Endothelial cell of umbilical vein (primary cell): ENCODE measurements around the gene MYRIP. TPM values are rescaled to one million over a fixed set of nuclear protein-coding genes. Genes with fewer than 3 reads are reported as not detected.

Experiments used
- BruUV-seq: library from RNA; stranded (reverse); fragments of 400-500 nt; replicated peaks from 2 replicates; lab custom pipeline; 2021; lab: Mats Ljungman, UMichigan
- CTCF ChIA-PET: fragments of 300-600, 350-600 bp; sonication (Branson Sonifier 250); formaldehyde crosslinking; loops from one replicate; lab custom pipeline; 2021; ENCODE audit warnings: antibody characterized with exemption, inconsistent platforms; lab: Charles Lee
- POLR2A ChIA-PET: fragments of 300-600, 350-600 bp; sonication (Branson Sonifier 250); formaldehyde crosslinking; loops from one replicate; lab custom pipeline; 2021; ENCODE audit warnings: antibody characterized with exemption, inconsistent platforms; lab: Charles Lee
- DNase-seq: peaks from one replicate; pipeline ENCODE4 v3.0.0-alpha.2; 2011; ENCODE audit warnings: low read depth, low spot score
- FAIRE-seq: peaks from 2 replicates; lab custom pipeline; 2011; peaks lifted over from hg19 to GRCh38; lab: Jason Lieb, UNC
- H2AFZ ChIP-seq: 2 replicates; pipeline ENCODE4 v1.6.0; 2012; ENCODE audit warnings: low read depth, low read length, control low read depth, inconsistent platforms
- H3K27ac ChIP-seq: 2 replicates; pipeline ENCODE4 v1.5.1; 2011; ENCODE audit warnings: low read depth, mild to moderate bottlenecking, control low read depth, low read length, moderate library complexity; ENCODE audit not compliant: insufficient read depth
- H3K27me3 ChIP-seq, 2 experiments: 2 replicates each; pipeline versions ENCODE4 v1.6.0 to v1.6.1; 2011; ENCODE audit warnings: low read length in 2 of 2, mixed read lengths in 1 of 2; ENCODE audit not compliant: control insufficient read depth in 2 of 2, insufficient read depth in 2 of 2
- H3K36me3 ChIP-seq, 2 experiments: 2 replicates in 1 of 2; 3 replicates in 1 of 2; pipeline ENCODE4 v1.5.1; 2011; ENCODE audit warnings: low read length in 2 of 2, mild to moderate bottlenecking in 1 of 2, moderate library complexity in 1 of 2; ENCODE audit not compliant: control insufficient read depth in 2 of 2, insufficient read depth in 2 of 2; ENCODE audit errors: extremely low read depth in 1 of 2
- H3K4me1 ChIP-seq: 3 replicates; pipeline ENCODE4 v1.5.1; 2011; ENCODE audit warnings: mild to moderate bottlenecking, low read length; ENCODE audit not compliant: control insufficient read depth, insufficient read depth; ENCODE audit errors: extremely low read depth
- H3K4me2 ChIP-seq: 2 replicates; pipeline ENCODE4 v1.6.1; 2011; ENCODE audit warnings: low read length, control low read depth, mixed read lengths; ENCODE audit not compliant: insufficient read depth
- H3K4me3 ChIP-seq, 3 experiments: fragments of 200-600 bp in 1 of 3; sonication (generic), shearing (Covaris generic) in 1 of 3; replicated peaks in 1 of 3; 2 replicates each; pipeline ENCODE4 v1.5.1; 2011 to 2016; ENCODE audit warnings: control low read depth in 3 of 3, low read length in 3 of 3, mild to moderate bottlenecking in 2 of 3, inconsistent platforms in 1 of 3, low read depth in 1 of 3, moderate library complexity in 1 of 3; ENCODE audit not compliant: insufficient read depth in 1 of 3
- H3K79me2 ChIP-seq: 2 replicates; pipeline ENCODE4 v1.6.0; 2012; ENCODE audit warnings: low read length, inconsistent platforms; ENCODE audit not compliant: control insufficient read depth, insufficient read depth
- H3K9ac ChIP-seq: replicated peaks from 2 replicates; pipeline ENCODE3; 2011; ENCODE audit warnings: low read length, control low read depth; ENCODE audit not compliant: insufficient read depth; ENCODE audit errors: extremely low read depth
- H3K9me1 ChIP-seq: replicated peaks from 3 replicates; pipeline ENCODE4 v1.6.0; 2011; ENCODE audit warnings: mild to moderate bottlenecking, low read length; ENCODE audit not compliant: control insufficient read depth, insufficient read depth; ENCODE audit errors: extremely low read depth
- H3K9me3 ChIP-seq: replicated peaks from 2 replicates; pipeline ENCODE4 v1.5.1; 2012; ENCODE audit warnings: low read length, inconsistent platforms; ENCODE audit not compliant: control insufficient read depth, insufficient read depth
- H4K20me1 ChIP-seq: replicated peaks from 2 replicates; pipeline ENCODE3; 2011; ENCODE audit warnings: mild to moderate bottlenecking, low read length; ENCODE audit not compliant: control insufficient read depth, insufficient read depth; ENCODE audit errors: extremely low read depth
- EZH2 ChIP-seq: IDR thresholded peaks from 2 replicates; pipeline ENCODE4 v1.6.1; 2012; ENCODE audit warnings: borderline replicate concordance, low read depth, mild to moderate bottlenecking, moderate library complexity, low read length, inconsistent platforms; ENCODE audit not compliant: severe bottlenecking
- FOS ChIP-seq: IDR thresholded peaks from 2 replicates; pipeline ENCODE4 v1.6.1; 2011; ENCODE audit warnings: mild to moderate bottlenecking, low read length, moderate library complexity, borderline replicate concordance; ENCODE audit not compliant: insufficient read depth
- GATA2 ChIP-seq: IDR thresholded peaks from 2 replicates; pipeline ENCODE4 v1.7.0; 2011; ENCODE audit warnings: low read depth, mild to moderate bottlenecking, moderate library complexity, mixed read lengths, low read length; ENCODE audit not compliant: insufficient read length, insufficient read depth
- JUN ChIP-seq: IDR thresholded peaks from 2 replicates; pipeline ENCODE4 v1.6.1; 2011; ENCODE audit warnings: borderline replicate concordance, low read depth; ENCODE audit not compliant: insufficient read length, insufficient read depth
- MYC ChIP-seq: IDR thresholded peaks from one replicate; pipeline ENCODE4 v1.6.1; 2011; ENCODE audit warnings: mild to moderate bottlenecking, low read depth, low read length
- POLR2A ChIP-seq: IDR thresholded peaks from 2 replicates; pipeline ENCODE4 v1.6.1; 2012; ENCODE audit warnings: low read depth, mild to moderate bottlenecking, control low read depth, low read length
- POLR2AphosphoS5 ChIP-seq: IDR thresholded peaks from 2 replicates; pipeline ENCODE4 v1.6.1; 2012; ENCODE audit warnings: low read depth, mild to moderate bottlenecking, control low read depth, low read length, moderate library complexity; ENCODE audit not compliant: insufficient read depth
- dilution Hi-C: fragments of 300-500 bp; cut with MboI; formaldehyde crosslinking; loops from one replicate; pipeline ENCODE4 v1.15.0; 2019; ENCODE audit warnings: low sequenced_read_pairs; ENCODE audit not compliant: extremely low pct_ligation_motif_present
- intact Hi-C: fragments of 100-400 bp; cut with micrococcal nuclease; formaldehyde crosslinking; loops from one replicate; pipeline ENCODE4 v1.10.0; 2022
- polyA plus RNA-seq, 4 experiments: library from polyadenylated mRNA; depleted of rRNA in 3 of 4; stranded (reverse) in 3 of 4; unstranded in 1 of 4; fragments of >200 nt; gene quantifications; 2 replicates each; pipeline versions ENCODE4 v1.2.1 to v1.2.3, GENCODE V29; 2011 to 2012; ENCODE audit warnings: missing spikeins in 1 of 4
- total RNA-seq: library from RNA; stranded (reverse); gene quantifications from 2 replicates; pipeline ENCODE4 v1.2.3, GENCODE V29; 2021
- TF ChIP-seq, protein P1 (sequence below): IDR thresholded peaks from 2 replicates; pipeline ENCODE4 v1.6.1; 2011; ENCODE audit not compliant: insufficient read depth, insufficient read length
- TF ChIP-seq, protein P2 (sequence below), 2 donors: IDR thresholded peaks; 1 replicate in 1 of 2; 2 replicates in 1 of 2; pipeline ENCODE4 v1.5.1; 2011; ENCODE audit warnings: low read length in 2 of 2, mild to moderate bottlenecking in 2 of 2, moderate library complexity in 2 of 2, control low read depth in 1 of 2, inconsistent platforms in 1 of 2, low read depth in 1 of 2; ENCODE audit not compliant: insufficient read depth in 1 of 2; ENCODE audit errors: extremely low read depth in 1 of 2

Gene MYRIP
- total and polyA plus RNA-seq, 2 donors (not counting 3 experiments of a cell fraction or from before 2014, with no cell fraction given), result 6.7 to 11.9 TPM

DNA sequence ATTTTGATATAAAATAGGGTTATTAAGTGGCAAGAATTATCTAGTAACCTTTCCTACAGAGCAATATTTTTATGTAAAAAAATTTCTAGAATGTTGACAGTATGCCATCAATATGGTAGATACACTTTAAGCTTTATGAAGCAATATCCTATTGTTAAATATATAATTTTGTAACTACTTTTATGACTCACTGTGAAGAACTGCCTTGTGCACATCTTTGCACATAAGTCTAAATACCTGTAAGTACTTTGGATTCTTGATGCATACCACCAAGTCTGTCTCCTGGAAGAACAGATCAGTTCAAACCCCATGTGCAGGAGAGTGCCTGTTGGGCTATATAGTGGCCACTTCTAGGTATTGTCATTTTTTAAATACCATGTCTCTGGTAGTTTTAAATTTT lies 294.4 kb downstream of the MYRIP start:
- Histone ChIP-seq H3K36me3 (no peaks in the 10 kb centered on the region), H3K4me3 (no peak overlapping the region), H3K79me2 (no peaks in the 10 kb centered on the region), H2AFZ (no peak overlapping the region), H3K4me1 (peaks cover 3% of the 10 kb centered on the region), H4K20me1 (no peaks in the 10 kb centered on the region), H3K4me2 (no peak overlapping the region), H3K9me3 (no peaks in the 10 kb centered on the region), H3K27me3 (no peaks in the 10 kb centered on the region), H3K9ac (no peak overlapping the region), H3K27ac (no peak overlapping the region), H3K9me1 (no peaks in the 10 kb centered on the region)
- POLR2A ChIA-PET, result no interaction called here
- DNase-seq (no peak), FAIRE-seq (no peak)
- dilution Hi-C loops (no loop called here), intact Hi-C loops (no loop called here)
- BruUV-seq, result no TSS peak
- TF ChIP-seq MYC, result no peak
- TF ChIP-seq FOS, result no peak
- TF ChIP-seq POLR2A, result no peak
- TF ChIP-seq, protein P1, sequence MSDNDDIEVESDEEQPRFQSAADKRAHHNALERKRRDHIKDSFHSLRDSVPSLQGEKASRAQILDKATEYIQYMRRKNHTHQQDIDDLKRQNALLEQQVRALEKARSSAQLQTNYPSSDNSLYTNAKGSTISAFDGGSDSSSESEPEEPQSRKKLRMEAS, result no peak
- TF ChIP-seq POLR2AphosphoS5, result no peak
- no peak for TF ChIP-seq JUN
- no peak for TF ChIP-seq EZH2
- TF ChIP-seq, protein P2, sequence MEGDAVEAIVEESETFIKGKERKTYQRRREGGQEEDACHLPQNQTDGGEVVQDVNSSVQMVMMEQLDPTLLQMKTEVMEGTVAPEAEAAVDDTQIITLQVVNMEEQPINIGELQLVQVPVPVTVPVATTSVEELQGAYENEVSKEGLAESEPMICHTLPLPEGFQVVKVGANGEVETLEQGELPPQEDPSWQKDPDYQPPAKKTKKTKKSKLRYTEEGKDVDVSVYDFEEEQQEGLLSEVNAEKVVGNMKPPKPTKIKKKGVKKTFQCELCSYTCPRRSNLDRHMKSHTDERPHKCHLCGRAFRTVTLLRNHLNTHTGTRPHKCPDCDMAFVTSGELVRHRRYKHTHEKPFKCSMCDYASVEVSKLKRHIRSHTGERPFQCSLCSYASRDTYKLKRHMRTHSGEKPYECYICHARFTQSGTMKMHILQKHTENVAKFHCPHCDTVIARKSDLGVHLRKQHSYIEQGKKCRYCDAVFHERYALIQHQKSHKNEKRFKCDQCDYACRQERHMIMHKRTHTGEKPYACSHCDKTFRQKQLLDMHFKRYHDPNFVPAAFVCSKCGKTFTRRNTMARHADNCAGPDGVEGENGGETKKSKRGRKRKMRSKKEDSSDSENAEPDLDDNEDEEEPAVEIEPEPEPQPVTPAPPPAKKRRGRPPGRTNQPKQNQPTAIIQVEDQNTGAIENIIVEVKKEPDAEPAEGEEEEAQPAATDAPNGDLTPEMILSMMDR (IDR thresholded peaks at IDR 0.05; ENCODE audit: extremely low read depth in 1 of 2, insufficient read depth in 1 of 2, low read depth in 1 of 2, low read length in 2 of 2), result no peak
- no peak for TF ChIP-seq GATA2
- CTCF ChIA-PET, result no interaction called here
